Activated CD8-positive, alpha-beta T cell treated with anti-CD3 and anti-CD28 coated beads for 36 hours (primary cell): Measurements from ENCODE around the gene ERBIN. TPM values are rescaled to one million over a fixed set of nuclear protein-coding genes. Genes with fewer than 3 reads are reported as not detected.

Source experiments
- ATAC-seq: fragments of 200-7000 bp; cut with Tn5 transposase; one replicate; pipeline ENCODE4 v1.10.0; 2021; ENCODE audit warnings: mild to moderate bottlenecking, moderate library complexity
- CTCF ChIA-PET: fragments of 350-600 bp; sonication (Branson Sonifier 250); formaldehyde crosslinking; loops from one replicate; lab custom pipeline; 2021; ENCODE audit warnings: antibody characterized with exemption; lab: Charles Lee
- POLR2A ChIA-PET: fragments of 350-600 bp; sonication (Branson Sonifier 250); formaldehyde crosslinking; loops from one replicate; lab custom pipeline; 2021; ENCODE audit warnings: antibody characterized with exemption; lab: Charles Lee
- DNase-seq: peaks from one replicate; pipeline ENCODE4 v3.0.0-alpha.2; 2020
- H3K27ac Mint-ChIP-seq: one replicate; pipeline ENCODE4 v1.8.0; 2021; ENCODE audit warnings: mild to moderate bottlenecking, mixed read lengths
- H3K27me3 Mint-ChIP-seq: one replicate; pipeline ENCODE4 v1.8.0; 2021; ENCODE audit warnings: mixed read lengths
- H3K36me3 Mint-ChIP-seq: one replicate; pipeline ENCODE4 v1.8.0; 2021; ENCODE audit warnings: low read depth, mixed read lengths
- H3K4me1 Mint-ChIP-seq: one replicate; pipeline ENCODE4 v1.8.0; 2021; ENCODE audit warnings: low read depth, mixed read lengths
- H3K4me3 Mint-ChIP-seq: one replicate; pipeline ENCODE4 v1.8.0; 2021; ENCODE audit warnings: mild to moderate bottlenecking, moderate library complexity, mixed read lengths
- H3K9me3 Mint-ChIP-seq: one replicate; pipeline ENCODE4 v1.8.0; 2021; ENCODE audit warnings: mixed read lengths
- intact Hi-C: fragments of 100-400 bp; cut with micrococcal nuclease; formaldehyde crosslinking; loops from one replicate; pipeline ENCODE4 v1.10.0; 2022
- total RNA-seq, 2 experiments: library from RNA; stranded (reverse); gene quantifications; one replicate each; pipeline ENCODE4 v1.2.3, GENCODE V29; 2021
- TF ChIP-seq, protein P1 (sequence below): fragments of 200-600 bp; IDR thresholded peaks from one replicate; pipeline ENCODE4 v1.8.0; 2022; ENCODE audit warnings: antibody characterized with exemption, mild to moderate bottlenecking

Gene ERBIN
- total RNA-seq, 2 experiments from 2014 or later = 35.1 to 38.3 TPM

DNA sequence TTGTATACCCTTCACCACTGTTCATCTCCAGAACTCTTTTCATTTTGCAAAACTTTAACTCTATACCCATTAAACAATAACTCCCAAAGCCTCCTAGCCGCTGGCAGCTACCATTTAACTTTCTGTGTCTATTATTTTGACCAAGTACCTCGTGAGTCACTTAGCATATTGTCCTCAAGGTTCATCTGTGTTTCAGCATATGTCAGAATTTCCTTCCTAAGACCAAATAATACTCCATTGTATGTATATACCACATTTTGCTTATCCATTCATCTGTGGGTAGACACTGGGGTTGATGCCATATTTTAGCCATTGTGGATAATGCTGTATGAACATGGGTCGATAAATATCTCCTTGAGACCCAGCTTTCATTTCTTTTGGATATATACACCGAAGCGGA, 17.4 kb downstream of the ERBIN start:
- H3K27me3 Mint-ChIP-seq = no peaks in the 10 kb centered on the region
- intact Hi-C loops = no loop called here
- no peak overlapping the region for H3K4me3 Mint-ChIP-seq
- TF ChIP-seq, protein P1, sequence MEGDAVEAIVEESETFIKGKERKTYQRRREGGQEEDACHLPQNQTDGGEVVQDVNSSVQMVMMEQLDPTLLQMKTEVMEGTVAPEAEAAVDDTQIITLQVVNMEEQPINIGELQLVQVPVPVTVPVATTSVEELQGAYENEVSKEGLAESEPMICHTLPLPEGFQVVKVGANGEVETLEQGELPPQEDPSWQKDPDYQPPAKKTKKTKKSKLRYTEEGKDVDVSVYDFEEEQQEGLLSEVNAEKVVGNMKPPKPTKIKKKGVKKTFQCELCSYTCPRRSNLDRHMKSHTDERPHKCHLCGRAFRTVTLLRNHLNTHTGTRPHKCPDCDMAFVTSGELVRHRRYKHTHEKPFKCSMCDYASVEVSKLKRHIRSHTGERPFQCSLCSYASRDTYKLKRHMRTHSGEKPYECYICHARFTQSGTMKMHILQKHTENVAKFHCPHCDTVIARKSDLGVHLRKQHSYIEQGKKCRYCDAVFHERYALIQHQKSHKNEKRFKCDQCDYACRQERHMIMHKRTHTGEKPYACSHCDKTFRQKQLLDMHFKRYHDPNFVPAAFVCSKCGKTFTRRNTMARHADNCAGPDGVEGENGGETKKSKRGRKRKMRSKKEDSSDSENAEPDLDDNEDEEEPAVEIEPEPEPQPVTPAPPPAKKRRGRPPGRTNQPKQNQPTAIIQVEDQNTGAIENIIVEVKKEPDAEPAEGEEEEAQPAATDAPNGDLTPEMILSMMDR = no peak
- peaks cover 2% of the 10 kb centered on the region for H3K9me3 Mint-ChIP-seq
- peaks cover 26% of the 10 kb centered on the region for H3K4me1 Mint-ChIP-seq
- ChIA-PET POLR2A (no interaction called here), CTCF (no interaction called here)
- DNase-seq (no peak), ATAC-seq (no peak)
- no peak overlapping the region for H3K27ac Mint-ChIP-seq
- peaks cover 23% of the 10 kb centered on the region for H3K36me3 Mint-ChIP-seq

GRCh38 chr5:65946198-65946745, 19.9 kb downstream of the ERBIN start:
- Mint-ChIP-seq H3K4me1 (peaks cover 38% of the 10 kb centered on the region), H3K4me3 (no peak overlapping the region), H3K36me3 (peaks cover 22% of the 10 kb centered on the region), H3K27me3 (no peaks in the 10 kb centered on the region), H3K27ac (no peak overlapping the region), H3K9me3 (peaks cover 2% of the 10 kb centered on the region)
- ChIA-PET POLR2A (no interaction called here), CTCF (no interaction called here)
- TF ChIP-seq, protein P1 = no peak
- ATAC-seq (no peak), DNase-seq (no peak)
- intact Hi-C loops = no loop called here

- DNase-seq (no peak), ATAC-seq (no peak)
- ChIA-PET POLR2A (interaction anchor here (0.7 to 1.2 kb wide), 3 partner anchors 13 to 113 kb away, joined by 3 read pairs; no protein-coding TSS in a partner anchor), CTCF (interaction anchor here (1.4 to 1.5 kb wide), 2 partner anchors 21 to 230 kb away, joined by 3 read pairs; no protein-coding TSS in a partner anchor)
- Mint-ChIP-seq H3K4me3 (no peak overlapping the region), H3K27ac (no peak overlapping the region), H3K9me3 (peaks cover 2% of the 10 kb centered on the region), H3K27me3 (no peaks in the 10 kb centered on the region), H3K36me3 (peaks cover 22% of the 10 kb centered on the region), H3K4me1 (peaks cover 38% of the 10 kb centered on the region)
- TF ChIP-seq, protein P1 = no peak
- intact Hi-C loops = no loop called here
Measured at GRCh38 chr5:65948115-65948747, 21.9 kb downstream of the ERBIN start.

GRCh38 chr5:65951330-65951729, 25.0 kb downstream of the ERBIN start:
- DNase-seq (no peak), ATAC-seq (no peak)
- peaks cover 18% of the 10 kb centered on the region for H3K36me3 Mint-ChIP-seq
- no peaks in the 10 kb centered on the region for H3K9me3 Mint-ChIP-seq
- H3K4me3 Mint-ChIP-seq = no peak overlapping the region
- ChIA-PET POLR2A (interaction anchor here (0.9 kb wide), 1 partner anchor 21 kb away, joined by 3 read pairs; no protein-coding TSS in a partner anchor), CTCF (interaction anchor here (0.7 kb wide), 1 partner anchor 10 kb away, joined by 3 read pairs; no protein-coding TSS in a partner anchor)
- peaks cover 43% of the 10 kb centered on the region for H3K4me1 Mint-ChIP-seq
- intact Hi-C loops = no loop called here
- TF ChIP-seq, protein P1 = no peak
- H3K27ac Mint-ChIP-seq = no peak overlapping the region
- no peaks in the 10 kb centered on the region for H3K27me3 Mint-ChIP-seq

DNA sequence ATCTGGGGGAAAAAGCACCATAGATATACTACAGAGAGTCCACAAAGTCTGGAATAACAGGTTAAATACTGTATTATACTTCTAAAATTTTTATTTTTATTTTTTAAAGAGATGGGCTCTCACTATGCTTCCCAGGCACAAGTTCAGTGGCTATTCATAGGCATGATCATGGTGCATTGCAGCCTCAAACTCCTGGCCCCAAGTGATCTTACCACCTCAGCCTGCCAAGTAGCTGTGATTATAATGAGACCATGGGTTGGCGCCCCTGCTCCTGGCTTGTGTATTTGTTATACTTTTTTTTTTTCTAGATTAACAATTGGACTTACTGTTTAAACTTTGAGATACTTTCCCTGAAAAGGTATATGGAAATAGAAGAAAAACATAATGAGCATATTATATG, 25.9 kb downstream of the ERBIN start:
- H3K9me3 Mint-ChIP-seq = no peaks in the 10 kb centered on the region
- ChIA-PET POLR2A (interaction anchor here (0.9 kb wide), 1 partner anchor 22 kb away, joined by 3 read pairs; no protein-coding TSS in a partner anchor), CTCF (no interaction called here)
- H3K27me3 Mint-ChIP-seq = no peaks in the 10 kb centered on the region
- no peak for ATAC-seq
- peaks cover 19% of the 10 kb centered on the region for H3K36me3 Mint-ChIP-seq
- no peak overlapping the region for H3K4me3 Mint-ChIP-seq
- intact Hi-C loops = no loop called here
- TF ChIP-seq, protein P1 = no peak
- no peak overlapping the region for H3K27ac Mint-ChIP-seq
- H3K4me1 Mint-ChIP-seq = peaks cover 46% of the 10 kb centered on the region
- DNase-seq = no peak
